K562 (cell line): Measurements from ENCODE around the gene NEU1. TPM values are rescaled to one million over a fixed set of nuclear protein-coding genes. Genes with fewer than 3 reads are reported as not detected.
A peak's percentile ranks its signal among the peaks of the same experiment; 100 is the strongest.

Source experiments
- ATF4 ChIP-seq: fragments of 450-650 bp; formaldehyde crosslinking; IDR thresholded peaks from 2 replicates; pipeline ENCODE4 v1.4.0; 2022; ENCODE audit warnings: mild to moderate bottlenecking, moderate library complexity
- C11orf30 ChIP-seq: fragments of 450-650 bp; IDR thresholded peaks from 2 replicates; pipeline ENCODE4 v1.6.1; 2016; ENCODE audit warnings: low read depth, mild to moderate bottlenecking
- CBFA2T3 ChIP-seq: fragments of 450-650 bp; IDR thresholded peaks from 2 replicates; pipeline ENCODE4 v1.6.1; 2017
- CTCF ChIP-seq, 3 experiments: IDR thresholded peaks in 2 of 3; conservative IDR thresholded peaks in 1 of 3; 2 replicates each; pipeline ENCODE4 v1.5.1; 2011 to 2012; ENCODE audit warnings: low read length in 3 of 3, mild to moderate bottlenecking in 3 of 3, control low read depth in 2 of 3, improper control_type of control experiment in 1 of 3, inconsistent platforms in 1 of 3, low read depth in 1 of 3, mixed read lengths in 1 of 3, moderate library complexity in 1 of 3; ENCODE audit not compliant: insufficient read depth in 2 of 3
- FUS ChIP-seq: fragments of 200-400 bp; formaldehyde crosslinking; optimal IDR thresholded peaks from 2 replicates; pipeline ENCODE3; 2017; ENCODE audit warnings: low read depth, low read length
- HOMEZ ChIP-seq: fragments of 250-450 bp; sonication (Bioruptor Pico); IDR thresholded peaks from 2 replicates; pipeline ENCODE4 v1.4.0; 2020; ENCODE audit warnings: mild to moderate bottlenecking, moderate library complexity
- IRF1 ChIP-seq: sonication (generic); formaldehyde crosslinking; IDR thresholded peaks from 2 replicates; pipeline ENCODE4 v1.8.0; 2022; ENCODE audit warnings: missing genetic modification reagents, mild to moderate bottlenecking, borderline replicate concordance
- MAFK ChIP-seq: IDR thresholded peaks from 2 replicates; pipeline ENCODE4 v1.6.1; 2011; ENCODE audit warnings: low read length, improper control_type of control experiment
- NCOA4 ChIP-seq: fragments of 450-650 bp; IDR thresholded peaks from 2 replicates; pipeline ENCODE4 v1.6.1; 2018; ENCODE audit warnings: mild to moderate bottlenecking; ENCODE audit not compliant: partially characterized antibody
- NR2F6 ChIP-seq: fragments of 450-650 bp; formaldehyde crosslinking; IDR thresholded peaks from 2 replicates; pipeline ENCODE4 v1.4.0; 2020; ENCODE audit warnings: mild to moderate bottlenecking
- PML ChIP-seq: IDR thresholded peaks from 2 replicates; pipeline ENCODE4 v1.6.1; 2012; ENCODE audit warnings: low read length, inconsistent platforms
- POLR3G ChIP-seq: IDR thresholded peaks from 2 replicates; pipeline ENCODE4 v1.6.1; 2011; ENCODE audit not compliant: insufficient read length, insufficient replicate concordance; ENCODE audit errors: extremely low read depth
- SMARCE1 ChIP-seq: fragments of 450-650 bp; IDR thresholded peaks from 2 replicates; pipeline ENCODE4 v1.7.1; 2016; ENCODE audit warnings: mild to moderate bottlenecking
- SNAPC5 ChIP-seq: fragments of 250-450 bp; sonication (Bioruptor Pico); IDR thresholded peaks from 2 replicates; pipeline ENCODE4 v1.8.0; 2021; ENCODE audit warnings: moderate library complexity, mild to moderate bottlenecking, inconsistent platforms
- TCF7 ChIP-seq: sonication (generic); IDR thresholded peaks from 2 replicates; pipeline ENCODE4 v1.6.1; 2016; ENCODE audit warnings: antibody characterized with exemption, borderline replicate concordance
- ZBED1 ChIP-seq: IDR thresholded peaks from 2 replicates; pipeline ENCODE4 v1.6.1; 2014
- ZBTB8A ChIP-seq: fragments of 450-650 bp; IDR thresholded peaks from 2 replicates; pipeline ENCODE4 v1.6.1; 2018; ENCODE audit warnings: mild to moderate bottlenecking, moderate library complexity; ENCODE audit not compliant: partially characterized antibody
- ZNF444 ChIP-seq: fragments of 250-450 bp; sonication (Bioruptor Pico); IDR thresholded peaks from 2 replicates; pipeline ENCODE4 v1.4.0; 2020; ENCODE audit warnings: mild to moderate bottlenecking, moderate library complexity
- ZNF518B ChIP-seq: fragments of 250-450 bp; sonication (Bioruptor Pico); IDR thresholded peaks from 2 replicates; pipeline ENCODE4 v1.5.0; 2021; ENCODE audit warnings: mild to moderate bottlenecking, moderate library complexity
- polyA plus RNA-seq, 8 experiments: library from polyadenylated mRNA; depleted of rRNA in 4 of 8; stranded (reverse) in 5 of 8; unstranded in 3 of 8; fragments of >200 nt; fragmentation: Nextera tagmentation in 2 of 8; fragmentation: Illumina TruSeq in 1 of 8; extraction: Ambion mirVana in 2 of 8; extraction: Trizol in 1 of 8; gene quantifications; 2 replicates each; pipeline versions ENCODE4 v1.2.1 to v1.2.3, GENCODE V29; 2011 to 2014; ENCODE audit warnings: inconsistent platforms in 1 of 8, missing spikeins in 1 of 8
- total RNA-seq, 7 experiments: library from RNA; depleted of rRNA in 6 of 7; stranded (reverse); fragments of >200 nt in 6 of 7; fragmentation: Illumina TruSeq in 2 of 7; extraction: Trizol in 2 of 7; gene quantifications; 2 replicates each; pipeline versions ENCODE4 v1.2.1 to v1.2.3, GENCODE V29; 2011 to 2021; ENCODE audit warnings: low replicate concordance in 1 of 7

Gene NEU1
- total and polyA plus RNA-seq, 9 of the 15 experiments (the other 6 are each of a cell fraction or from before 2014, with no cell fraction given): 14.8 to 67.8 (median 51.0) TPM

- 0 out of 2 replicates have a peak, but pooled peaks have one; percentile 49 for TF ChIP-seq TCF7
- no peak; the same call in 1 of the 2 replicates for TF ChIP-seq ZBED1
- TF ChIP-seq MAFK: peak; percentile 26
- no peak for TF ChIP-seq NCOA4
- TF ChIP-seq FUS: no peak
- TF ChIP-seq SMARCE1: peak; percentile 75
- peak; percentile 94 for TF ChIP-seq NR2F6 (CRISPR knock-in tag)
- TF ChIP-seq POLR3G: no peak
- no peak for TF ChIP-seq ZNF444
- TF ChIP-seq PML: no peak
- TF ChIP-seq CBFA2T3: 0 out of 2 replicates have a peak, but pooled peaks have one; percentile 3
- peak in 1 of 3 experiments; percentile 3; a peak in 1 of 6 replicates for TF ChIP-seq CTCF (IDR thresholded peaks at IDR 0.05 in 2 of 3, conservative IDR thresholded peaks at IDR 0.05 in 1 of 3; ENCODE audit: insufficient read depth in 2 of 3, low read depth in 1 of 3, low read length in 3 of 3)
- peak; percentile 89 for TF ChIP-seq C11orf30
- no peak for TF ChIP-seq SNAPC5 (CRISPR knock-in tag)
- no peak for TF ChIP-seq HOMEZ (CRISPR knock-in tag)
- TF ChIP-seq ZBTB8A: no peak
- peak; percentile 58; the same call in 1 of the 2 replicates for TF ChIP-seq ATF4 (CRISPR knock-in tag)
- TF ChIP-seq IRF1 (CRISPR knock-in tag): no peak
- TF ChIP-seq ZNF518B (CRISPR knock-in tag): no peak
Observed at GRCh38 chr6:31862344-31863235, at the start of gene NEU1 (continued).
